Right ventricle myocardium inferior (tissue), 1 donor: ENCODE measurements around the gene MN1. TPM values are rescaled to one million over a fixed set of nuclear protein-coding genes. Genes with fewer than 3 reads are reported as not detected.

ENCODE experiments used
- ATAC-seq: fragments of 200-7000 bp; cut with Tn5 transposase; one replicate; pipeline ENCODE4 v1.9.1; 2020; ENCODE audit warnings: mild to moderate bottlenecking, moderate library complexity
- DNase-seq: peaks from one replicate; pipeline ENCODE4 v3.0.0; 2021; ENCODE audit errors: missing footprints
- intact Hi-C: fragments of 100-400 bp; cut with DNase I; formaldehyde crosslinking; loops from one replicate; pipeline ENCODE4 v1.11.0; 2022
- total RNA-seq: library from RNA; stranded (reverse); fragmentation: NEBNext Ultra II Directional; extraction: Animal tissue kit (Norgen Biotek cat#: 25700); gene quantifications from one replicate; pipeline ENCODE4 v1.2.1, GENCODE V29; 2021
- donor health status: DM: no; HTN: yes; CAD: no; lungs with severe emphysema.

The MN1 gene
- total RNA-seq, 1 donor from 2014 or later, result 5.3 TPM

- DNase-seq, result no peak
- intact Hi-C loops, result no loop called here
- no peak for ATAC-seq
Observed at GRCh38 chr22:27832606-27833005, 31.1 kb upstream of the MN1 start.

DNA sequence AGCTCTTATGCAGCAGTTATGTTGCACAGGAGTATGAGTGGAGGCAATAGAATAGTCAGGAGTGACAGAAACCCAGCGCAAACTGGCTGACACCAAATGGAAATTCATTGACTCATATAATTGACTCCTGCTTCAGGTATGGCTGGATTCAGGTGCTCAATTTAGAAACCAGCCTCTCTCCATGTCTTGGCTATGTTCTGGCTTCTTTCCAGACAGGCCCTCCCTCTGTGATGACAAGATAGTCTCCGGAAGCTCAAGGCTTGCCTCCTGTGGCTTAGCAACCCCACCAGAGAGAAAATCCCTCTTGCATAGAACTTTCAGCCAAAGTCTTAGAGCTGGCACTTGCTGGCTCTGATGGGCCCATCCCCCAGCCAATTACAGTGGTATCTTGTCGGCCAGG, 28.1 kb upstream of the MN1 start:
- intact Hi-C loops, result no loop called here
- ATAC-seq, result no peak
- DNase-seq, result no peak

GRCh38 chr22:27827604-27828587, 26.3 kb upstream of the MN1 start:
- DNase-seq (no peak), ATAC-seq (peak; percentile 82)

DNA sequence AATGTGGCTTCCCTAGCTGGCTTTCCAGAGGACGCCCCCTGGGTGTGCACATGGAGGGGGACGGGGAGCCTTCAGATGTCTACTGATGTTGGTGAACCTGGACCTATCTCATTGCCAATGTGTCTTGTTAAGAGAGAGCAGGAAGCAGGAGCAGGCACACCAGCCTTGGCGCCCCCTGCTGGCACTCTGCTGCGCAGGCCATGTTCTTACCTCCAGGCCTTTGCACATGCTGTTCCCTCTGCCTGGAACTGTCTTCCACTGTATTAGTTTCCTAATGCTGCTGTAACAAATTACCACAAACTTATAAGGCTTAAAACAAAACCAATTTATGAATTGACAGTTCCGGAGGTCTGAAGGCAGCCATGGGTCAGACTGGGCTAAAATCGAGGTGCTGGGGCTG, 23.6 kb upstream of the MN1 start:
- intact Hi-C loops, result no loop called here
- no peak for ATAC-seq
- no peak for DNase-seq

More at GRCh38 chr22:27827604-27828587, 26.3 kb upstream of the MN1 start:
- intact Hi-C loops, result no loop called here

GRCh38 chr22:27823221-27823620, 21.7 kb upstream of the MN1 start:
- no peak for DNase-seq
- intact Hi-C loops, result no loop called here
- no peak for ATAC-seq

- intact Hi-C loops, result no loop called here
Observed at GRCh38 chr22:27820896-27821866, 19.6 kb upstream of the MN1 start.

DNA sequence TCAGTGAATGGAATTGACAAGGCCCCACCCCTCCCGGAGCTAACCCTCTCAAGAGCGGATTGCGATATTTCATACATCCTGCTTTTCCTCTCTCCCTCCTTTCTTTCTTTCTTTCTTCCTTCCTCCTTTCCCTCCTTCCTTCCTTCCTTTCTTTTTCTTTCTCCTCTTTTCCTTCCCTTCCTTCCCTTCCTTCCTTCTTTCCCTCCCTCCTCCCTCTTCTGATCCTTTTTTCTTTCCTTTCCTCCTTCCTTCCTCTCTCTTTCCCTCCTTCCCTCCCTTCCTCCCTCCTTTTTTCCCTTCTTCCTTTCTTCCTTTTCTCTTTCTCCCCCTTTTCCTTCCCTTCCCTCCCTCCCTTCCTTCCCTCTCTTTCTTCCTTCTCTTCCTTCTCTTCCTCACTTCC, 15.0 kb upstream of the MN1 start:
- DNase-seq (no peak), ATAC-seq (no peak)
- intact Hi-C loops, result no loop called here

More at GRCh38 chr22:27820896-27821866, 19.6 kb upstream of the MN1 start:
- peak; percentile 71 for DNase-seq
- ATAC-seq, result peak; percentile 66

DNA sequence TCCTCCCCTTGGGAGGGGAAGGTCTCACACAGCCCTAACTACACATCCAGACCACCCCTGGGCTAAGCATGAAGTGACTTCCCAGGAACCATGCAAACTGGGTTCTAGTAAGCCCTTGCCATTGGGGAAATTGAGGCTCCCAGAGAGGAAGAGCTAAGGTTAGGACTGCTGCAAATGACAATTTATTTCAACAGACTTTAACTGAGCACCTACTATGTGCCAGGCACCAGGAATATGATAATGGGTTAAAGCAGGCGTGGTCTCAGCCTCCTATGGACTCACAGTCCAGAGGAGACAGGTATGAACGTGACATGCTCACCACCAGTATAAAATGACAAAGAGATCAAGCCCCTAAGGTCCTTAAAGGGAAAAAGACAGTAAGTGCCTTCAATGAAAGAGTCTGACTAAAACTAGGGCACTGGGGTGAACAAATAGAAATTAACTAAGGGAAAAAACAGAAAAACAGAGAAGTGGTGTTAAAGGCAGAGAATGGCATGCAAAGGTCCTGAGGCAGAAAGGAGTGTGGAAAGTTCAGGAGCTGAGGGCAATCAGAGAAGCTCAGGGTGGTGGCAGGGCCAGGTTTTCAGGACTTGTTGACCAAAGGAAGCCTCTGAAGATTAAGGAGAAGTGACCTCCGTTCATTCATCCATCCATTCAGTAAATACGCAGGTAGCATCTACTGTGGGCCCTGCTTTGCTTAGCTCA, 14.4 kb upstream of the MN1 start:
- peak; percentile 1 for DNase-seq
- intact Hi-C loops, result no loop called here
- ATAC-seq, result no peak

DNA sequence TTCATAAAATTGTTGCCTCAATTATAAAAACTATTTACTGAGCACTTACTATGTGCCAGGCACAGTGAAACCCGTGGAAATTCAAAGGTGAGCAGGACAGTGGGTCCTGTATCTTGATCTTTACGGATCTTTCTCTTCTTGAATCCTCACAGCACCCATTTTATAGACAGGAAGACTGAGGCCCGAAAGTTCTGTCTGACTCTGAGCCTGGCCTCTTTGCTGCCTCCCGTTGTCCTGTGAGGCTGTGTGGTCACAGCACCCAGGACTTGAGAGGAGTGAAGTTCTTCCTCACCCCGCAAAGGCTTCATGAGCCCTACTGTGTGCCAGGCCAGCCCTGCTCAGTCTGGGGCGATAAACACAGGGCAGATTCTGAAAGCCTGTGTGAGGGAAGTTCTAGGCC, 13.4 kb upstream of the MN1 start:
- DNase-seq (peak; percentile 7), ATAC-seq (no peak)
- intact Hi-C loops, result no loop called here

- ATAC-seq, result no peak
- intact Hi-C loops, result no loop called here
- DNase-seq, result no peak
Observed at GRCh38 chr22:27811778-27812177, 10.2 kb upstream of the MN1 start.

GRCh38 chr22:27810609-27811151, 9.1 kb upstream of the MN1 start:
- intact Hi-C loops, result no loop called here
- peak; percentile 78 for ATAC-seq
- peak; percentile 81 for DNase-seq

- ATAC-seq (no peak), DNase-seq (no peak)
- intact Hi-C loops, result loop anchor here (10.0 kb wide), 2 partner anchors 705 to 1135 kb away; no protein-coding TSS in a partner anchor
Observed at GRCh38 chr22:27809700-27810608, 8.4 kb upstream of the MN1 start.

GRCh38 chr22:27809226-27809603, 7.7 kb upstream of the MN1 start:
- DNase-seq (peak; percentile 20), ATAC-seq (no peak)
- intact Hi-C loops, result loop anchor here (10.0 kb wide), 2 partner anchors 704 to 1134 kb away; no protein-coding TSS in a partner anchor

- ATAC-seq (no peak), DNase-seq (no peak)
- intact Hi-C loops, result loop anchor here (10.0 kb wide), 2 partner anchors 704 to 1134 kb away; no protein-coding TSS in a partner anchor
Observed at GRCh38 chr22:27808451-27809225, 7.1 kb upstream of the MN1 start.

DNA sequence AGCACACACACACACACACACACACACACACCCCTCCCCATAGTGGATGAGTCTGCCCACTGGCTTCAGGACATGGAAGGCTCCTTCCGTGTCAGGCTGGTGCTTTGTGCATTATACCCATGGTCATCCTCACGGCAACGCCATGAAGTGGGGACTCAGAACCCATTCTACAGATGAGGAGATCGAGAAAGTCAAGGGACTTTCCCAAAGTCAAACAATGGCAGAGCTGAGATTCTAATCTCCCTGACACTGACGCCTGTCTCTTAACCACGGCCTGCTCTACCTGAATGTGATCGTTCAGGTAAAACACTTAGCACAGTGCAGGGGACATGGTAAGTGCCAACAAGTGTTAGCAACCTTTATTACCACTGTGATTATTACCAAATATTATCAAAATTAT, 4.3 kb upstream of the MN1 start:
- DNase-seq (no peak), ATAC-seq (no peak)
- intact Hi-C loops, result loop anchor here (10.0 kb wide), 2 partner anchors 701 to 1131 kb away; no protein-coding TSS in a partner anchor

DNA sequence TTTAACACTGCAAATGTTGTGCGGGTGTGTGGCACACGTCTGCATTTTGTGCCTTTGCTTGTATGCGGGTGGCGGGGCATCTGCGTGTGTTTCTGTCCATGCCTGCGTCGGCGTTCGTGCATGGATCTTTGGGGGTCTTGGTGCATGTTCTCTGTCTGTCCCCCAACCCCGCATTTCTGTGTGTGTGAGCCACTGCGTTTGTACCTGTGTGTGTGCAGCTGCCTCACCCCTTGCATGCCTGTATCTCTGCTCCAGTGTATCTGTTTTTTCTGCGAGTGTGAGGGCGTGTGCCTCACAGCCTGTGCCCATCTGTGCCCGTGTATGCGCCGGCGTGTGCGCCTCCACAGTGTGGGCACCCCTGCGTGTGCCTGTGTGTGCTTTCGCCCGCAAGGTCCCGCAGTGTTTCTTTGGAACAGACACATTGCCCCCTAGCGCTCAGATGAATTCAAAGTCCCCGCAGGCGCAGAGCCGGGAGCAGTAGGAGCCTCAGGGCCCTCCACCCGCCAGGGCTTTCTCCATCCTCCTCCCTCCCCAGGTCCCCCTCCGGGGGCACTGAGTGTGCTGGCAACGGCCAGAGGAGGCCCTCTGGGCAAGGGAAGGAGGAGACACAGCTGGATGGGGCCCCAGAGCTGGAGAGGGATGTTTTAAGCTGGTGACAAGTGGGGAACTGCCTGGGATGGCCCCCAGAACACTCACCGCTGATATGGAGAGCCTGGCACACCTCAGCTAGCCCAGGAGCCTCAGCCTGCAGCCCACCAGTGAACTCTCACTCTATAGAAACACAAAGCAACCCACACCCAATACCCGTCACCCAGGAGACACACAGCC, 3.1 kb upstream of the MN1 start:
- peak; percentile 83 for DNase-seq
- intact Hi-C loops, result loop anchor here (1.0 to 10.0 kb wide), 7 partner anchors 77 to 1130 kb away; no protein-coding TSS in a partner anchor
- peak; percentile 51 for ATAC-seq
